ENCODE data around the gene PALM3.

Gene PALM3, protein sequence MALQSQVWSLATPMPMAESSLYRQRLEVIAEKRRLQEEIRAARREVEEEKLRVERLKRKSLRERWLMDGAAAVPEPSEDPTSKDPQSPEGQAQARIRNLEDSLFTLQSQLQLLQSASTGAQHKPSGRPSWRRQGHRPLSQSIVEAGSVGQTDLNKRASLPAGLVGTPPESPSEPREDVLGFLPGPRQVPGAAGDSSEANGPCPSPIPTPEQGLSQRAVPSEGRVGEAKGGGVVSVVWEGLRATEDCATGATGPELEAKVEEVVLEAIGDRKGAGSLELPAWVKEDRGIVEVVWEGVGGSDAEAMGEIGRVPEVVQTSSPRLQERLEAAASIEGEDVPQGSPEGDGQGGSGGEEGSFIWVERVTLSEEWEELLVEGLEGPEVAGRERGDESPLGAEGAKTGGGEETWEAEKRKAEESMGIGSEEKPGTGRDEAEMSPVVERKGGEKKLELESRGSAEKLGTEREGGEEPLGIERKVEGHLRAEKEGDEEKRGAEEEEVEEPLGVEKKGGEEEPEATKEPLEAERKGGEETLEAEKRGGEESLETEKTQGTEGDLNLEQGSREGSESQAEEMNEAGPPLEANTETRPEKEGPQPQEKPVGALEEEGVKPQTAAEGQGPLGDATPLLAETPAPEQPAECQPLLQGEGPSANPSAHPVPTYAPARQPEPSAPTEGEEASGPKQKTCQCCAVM

DNA sequence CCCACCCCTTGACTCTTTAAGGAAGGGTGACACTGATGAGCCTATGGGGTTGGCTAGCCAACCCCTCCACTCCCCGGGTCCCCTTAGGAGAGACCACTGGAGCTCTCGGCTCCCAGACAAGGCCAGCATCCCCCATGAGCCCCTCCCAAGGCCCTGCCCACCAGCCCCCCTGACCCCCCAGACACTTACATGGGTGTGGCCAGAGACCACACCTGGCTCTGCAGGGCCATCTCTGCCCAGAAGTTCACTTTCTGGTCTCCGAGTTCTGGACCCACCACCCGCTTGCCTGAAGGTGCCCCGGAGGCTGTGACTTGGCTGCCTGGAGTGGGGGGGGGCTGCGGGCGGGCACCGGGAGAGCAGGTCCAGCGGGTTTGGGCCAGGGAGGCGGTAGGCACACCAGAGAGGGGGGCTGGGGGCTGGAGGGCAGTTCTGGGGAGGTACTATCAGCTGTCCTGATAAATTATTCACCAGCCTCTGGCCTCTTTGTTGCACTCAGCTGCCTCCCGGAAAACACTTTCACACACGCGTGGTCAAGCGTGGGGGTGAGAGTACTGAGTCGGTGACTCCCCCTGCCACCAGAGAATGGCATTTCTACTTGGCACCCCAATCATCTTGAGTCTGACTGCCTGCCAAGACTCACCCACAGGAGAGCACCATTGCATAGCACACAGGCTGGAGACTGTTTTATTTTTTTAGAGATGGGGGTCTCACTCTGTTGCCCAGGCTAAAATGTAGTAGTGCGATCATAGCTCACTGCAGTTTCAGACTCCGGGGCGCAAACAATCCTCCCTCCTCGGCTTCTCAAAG lies at the start of gene PALM3:
Gene PALM3 (minus strand): TSS at position 326 of the 807 bp plus-strand sequence. CDS start 96 bp downstream, at position 230.
- no peak within 1 kb of the TSS for H2AFZ ChIP-seq (ENCODE audit: low read length)
- no peaks in the 10 kb centered on the region for H3K9me2 ChIP-seq (ENCODE audit: low read depth, low read length)
- H3K4me2 ChIP-seq (ENCODE audit: low read length) = no peak within 1 kb of the TSS
- no peaks in the 10 kb centered on the region for H3F3A ChIP-seq (ENCODE audit: insufficient read depth, low read length)
- H3K9me3 ChIP-seq (ENCODE audit: low read length) = no peaks in the 10 kb centered on the region
- no peak for TF ChIP-seq EZH2 (IDR thresholded peaks at IDR 0.05; ENCODE audit: borderline replicate concordance, low read length)
- TF ChIP-seq, protein P1, sequence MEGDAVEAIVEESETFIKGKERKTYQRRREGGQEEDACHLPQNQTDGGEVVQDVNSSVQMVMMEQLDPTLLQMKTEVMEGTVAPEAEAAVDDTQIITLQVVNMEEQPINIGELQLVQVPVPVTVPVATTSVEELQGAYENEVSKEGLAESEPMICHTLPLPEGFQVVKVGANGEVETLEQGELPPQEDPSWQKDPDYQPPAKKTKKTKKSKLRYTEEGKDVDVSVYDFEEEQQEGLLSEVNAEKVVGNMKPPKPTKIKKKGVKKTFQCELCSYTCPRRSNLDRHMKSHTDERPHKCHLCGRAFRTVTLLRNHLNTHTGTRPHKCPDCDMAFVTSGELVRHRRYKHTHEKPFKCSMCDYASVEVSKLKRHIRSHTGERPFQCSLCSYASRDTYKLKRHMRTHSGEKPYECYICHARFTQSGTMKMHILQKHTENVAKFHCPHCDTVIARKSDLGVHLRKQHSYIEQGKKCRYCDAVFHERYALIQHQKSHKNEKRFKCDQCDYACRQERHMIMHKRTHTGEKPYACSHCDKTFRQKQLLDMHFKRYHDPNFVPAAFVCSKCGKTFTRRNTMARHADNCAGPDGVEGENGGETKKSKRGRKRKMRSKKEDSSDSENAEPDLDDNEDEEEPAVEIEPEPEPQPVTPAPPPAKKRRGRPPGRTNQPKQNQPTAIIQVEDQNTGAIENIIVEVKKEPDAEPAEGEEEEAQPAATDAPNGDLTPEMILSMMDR (IDR thresholded peaks at IDR 0.05; ENCODE audit: low read length) = no peak
- H3K79me2 ChIP-seq (ENCODE audit: insufficient read depth, low read length) = no peaks in the 10 kb centered on the region
- H4K20me1 ChIP-seq (ENCODE audit: insufficient read depth, low read length) = no peaks in the 10 kb centered on the region
- H3K27me3 ChIP-seq (ENCODE audit: insufficient read depth, low read length) = peaks cover 5% of the 10 kb centered on the region; the same call in 1 of the 2 replicates
- no peaks in the 10 kb centered on the region for H3K36me3 ChIP-seq (ENCODE audit: insufficient read depth, low read length)
- H3K4me3 ChIP-seq (ENCODE audit: low read depth, low read length, poor library complexity, severe bottlenecking) = no peak within 1 kb of the TSS
- no peak within 1 kb of the TSS for H3K9ac ChIP-seq (ENCODE audit: low read length)
- H3K4me1 ChIP-seq (ENCODE audit: insufficient read depth, low read length, severe bottlenecking) = no peaks in the 10 kb centered on the region
- no peak within 1 kb of the TSS for H3K27ac ChIP-seq (ENCODE audit: low read depth, low read length, poor library complexity, severe bottlenecking)

DNA sequence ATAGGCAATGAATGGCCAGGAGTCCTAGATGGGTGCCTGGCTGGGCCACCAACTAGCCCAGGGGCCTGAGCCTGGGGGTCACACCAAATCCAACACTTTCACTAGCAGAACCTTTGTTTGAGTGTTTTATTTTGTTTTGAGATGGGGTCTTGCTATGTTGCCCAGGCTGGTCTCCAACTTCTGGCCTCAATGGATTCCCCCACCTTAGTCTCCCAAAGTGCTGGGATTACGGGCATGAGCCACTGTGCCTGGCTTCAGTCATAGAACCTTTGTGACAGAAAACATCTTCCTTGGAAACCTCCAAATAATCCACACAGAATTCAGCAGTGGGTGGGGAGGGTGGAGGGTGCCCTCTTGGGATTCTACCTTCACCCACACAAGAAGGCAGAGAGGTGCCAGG lies 49.6 kb upstream of the PALM3 start:
- Histone ChIP-seq H3K9me2 (ENCODE audit: low read depth, low read length) (no peaks in the 10 kb centered on the region), H3K4me2 (ENCODE audit: low read length) (no peak overlapping the region), H3K4me1 (ENCODE audit: insufficient read depth, low read length, severe bottlenecking) (peaks cover 35% of the 10 kb centered on the region), H3K9me3 (ENCODE audit: low read length) (no peaks in the 10 kb centered on the region), H3K9ac (ENCODE audit: low read length) (no peak overlapping the region), H3K27me3 (ENCODE audit: insufficient read depth, low read length) (no peaks in the 10 kb centered on the region), H2AFZ (ENCODE audit: low read length) (no peak overlapping the region), H3K4me3 (ENCODE audit: low read depth, low read length, poor library complexity, severe bottlenecking) (no peak overlapping the region), H3K79me2 (ENCODE audit: insufficient read depth, low read length) (no peaks in the 10 kb centered on the region), H3K27ac (ENCODE audit: low read depth, low read length, poor library complexity, severe bottlenecking) (no peak overlapping the region), H3K36me3 (ENCODE audit: insufficient read depth, low read length) (no peaks in the 10 kb centered on the region), H4K20me1 (ENCODE audit: insufficient read depth, low read length) (no peaks in the 10 kb centered on the region), H3F3A (ENCODE audit: insufficient read depth, low read length) (no peaks in the 10 kb centered on the region)
- no peak for TF ChIP-seq EZH2 (IDR thresholded peaks at IDR 0.05; ENCODE audit: borderline replicate concordance, low read length)
- TF ChIP-seq, protein P1 (IDR thresholded peaks at IDR 0.05; ENCODE audit: low read length) = no peak

DNA sequence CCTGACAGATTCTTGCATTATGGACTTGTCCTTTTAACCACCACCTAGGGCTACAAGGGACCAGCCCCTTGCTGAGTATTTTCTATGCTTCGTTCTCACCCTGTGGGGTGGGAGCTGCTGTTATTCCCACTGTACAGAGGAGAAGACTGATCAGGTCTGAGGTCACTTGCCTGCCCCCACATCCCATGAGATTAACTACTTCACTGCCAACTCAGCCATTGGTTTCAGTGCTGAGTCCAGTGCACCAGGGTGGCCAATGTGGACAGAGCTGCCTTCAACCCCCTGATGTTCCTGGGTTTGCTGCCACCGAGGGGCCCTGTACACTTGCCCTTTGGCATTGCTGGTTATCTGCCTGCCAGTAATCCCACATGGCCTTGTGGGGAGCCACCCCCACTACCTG lies 48.8 kb upstream of the PALM3 start:
- Histone ChIP-seq H3K9ac (ENCODE audit: low read length) (no peak overlapping the region), H3K4me1 (ENCODE audit: insufficient read depth, low read length, severe bottlenecking) (peaks cover 26% of the 10 kb centered on the region), H3K27me3 (ENCODE audit: insufficient read depth, low read length) (no peaks in the 10 kb centered on the region), H3K79me2 (ENCODE audit: insufficient read depth, low read length) (no peaks in the 10 kb centered on the region), H3K4me3 (ENCODE audit: low read depth, low read length, poor library complexity, severe bottlenecking) (no peak overlapping the region), H4K20me1 (ENCODE audit: insufficient read depth, low read length) (no peaks in the 10 kb centered on the region), H3K4me2 (ENCODE audit: low read length) (no peak overlapping the region), H3K9me2 (ENCODE audit: low read depth, low read length) (no peaks in the 10 kb centered on the region), H3K27ac (ENCODE audit: low read depth, low read length, poor library complexity, severe bottlenecking) (no peak overlapping the region), H3K36me3 (ENCODE audit: insufficient read depth, low read length) (peaks cover 2% of the 10 kb centered on the region; the same call in 1 of the 2 replicates), H3K9me3 (ENCODE audit: low read length) (no peaks in the 10 kb centered on the region), H3F3A (ENCODE audit: insufficient read depth, low read length) (no peaks in the 10 kb centered on the region), H2AFZ (ENCODE audit: low read length) (no peak overlapping the region)
- TF ChIP-seq EZH2 (IDR thresholded peaks at IDR 0.05; ENCODE audit: borderline replicate concordance, low read length) = no peak
- TF ChIP-seq, protein P1 (IDR thresholded peaks at IDR 0.05; ENCODE audit: low read length) = no peak

Measured in OCI-LY1 (cell line).